Occipital lobe (tissue), 2 donors: Measurements from ENCODE around the gene SLC27A2. TPM values are rescaled to one million over a fixed set of nuclear protein-coding genes. Genes with fewer than 3 reads are reported as not detected.

Source experiments
- DNase-seq: peaks from one replicate; lab custom pipeline; 2025; lab: John Stamatoyannopoulos, UW
- total RNA-seq: library from RNA; depleted of rRNA; stranded (reverse); fragments of >200 nt; gene quantifications from one replicate; pipeline ENCODE4 v1.2.3, GENCODE V29; 2014

SLC27A2 gene
- total RNA-seq, 1 donor from 2014 or later = 1.4 TPM

- no peak for DNase-seq
Observed at GRCh38 chr15:50236433-50236832, 54.4 kb downstream of the SLC27A2 start.

GRCh38 chr15:50238255-50238654 lies 56.3 kb downstream of the SLC27A2 start:
- no peak for DNase-seq

DNA sequence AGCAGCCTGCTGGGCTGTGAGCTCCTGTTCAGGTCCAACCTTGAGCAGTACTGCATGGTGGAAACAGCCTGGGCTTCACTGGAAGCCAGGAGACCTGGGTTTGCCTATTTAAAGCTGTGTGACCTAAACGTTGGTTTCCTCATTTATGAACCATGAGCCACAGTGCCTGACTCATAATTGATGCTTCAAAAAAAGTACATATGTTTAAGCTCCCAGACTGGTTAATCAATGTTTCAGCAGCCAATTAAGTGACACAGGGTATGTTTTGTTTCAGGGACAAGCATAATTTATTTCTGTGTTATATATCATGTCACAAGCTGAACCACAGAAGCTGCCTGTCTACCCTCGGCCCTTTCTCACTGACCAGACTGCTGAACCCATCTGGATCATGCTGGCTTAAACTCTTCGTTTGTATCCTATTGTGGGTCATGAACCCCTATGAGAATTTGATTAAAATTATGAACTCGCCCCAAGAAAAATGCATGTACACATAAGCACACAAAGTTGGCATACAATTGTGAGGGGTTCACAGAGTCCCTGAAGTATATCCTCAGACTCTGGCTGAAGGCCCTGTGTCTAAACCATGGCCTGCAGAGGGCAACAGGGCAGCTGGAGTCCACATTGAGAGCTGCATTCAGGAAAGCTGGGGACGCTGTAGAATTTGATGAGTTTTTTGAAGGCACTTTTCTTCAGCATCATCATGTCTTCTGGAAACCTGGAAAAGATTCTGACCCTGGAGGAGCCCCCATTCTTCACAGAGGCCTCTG lies 59.9 kb downstream of the SLC27A2 start:
- no peak for DNase-seq

- DNase-seq = no peak
Observed at GRCh38 chr15:50244153-50244552, 62.2 kb downstream of the SLC27A2 start.

- DNase-seq = no peak
Observed at GRCh38 chr15:50244959-50245624, 63.1 kb downstream of the SLC27A2 start.

DNA sequence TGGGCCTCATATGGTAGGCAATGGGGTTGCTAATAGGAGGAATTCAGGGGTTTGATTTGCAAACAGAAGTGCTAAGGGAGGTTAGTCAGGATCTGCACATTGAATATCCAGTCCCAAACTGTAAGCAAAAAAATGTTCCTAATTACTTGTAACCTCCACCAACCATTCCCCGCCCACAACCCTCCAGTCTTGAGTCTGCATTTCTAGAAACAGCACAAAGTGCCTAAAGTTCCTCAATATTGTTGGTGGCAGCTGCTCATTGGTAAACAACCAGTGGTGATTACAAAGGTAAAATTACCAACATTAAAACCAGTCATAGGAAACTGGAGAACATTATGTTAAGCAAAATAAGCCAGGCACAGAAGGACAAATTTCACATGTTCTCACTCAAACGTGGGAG lies 64.6 kb downstream of the SLC27A2 start:
- no peak for DNase-seq

GRCh38 chr15:50247819-50248655 lies 66.0 kb downstream of the SLC27A2 start:
- DNase-seq = no peak

DNA sequence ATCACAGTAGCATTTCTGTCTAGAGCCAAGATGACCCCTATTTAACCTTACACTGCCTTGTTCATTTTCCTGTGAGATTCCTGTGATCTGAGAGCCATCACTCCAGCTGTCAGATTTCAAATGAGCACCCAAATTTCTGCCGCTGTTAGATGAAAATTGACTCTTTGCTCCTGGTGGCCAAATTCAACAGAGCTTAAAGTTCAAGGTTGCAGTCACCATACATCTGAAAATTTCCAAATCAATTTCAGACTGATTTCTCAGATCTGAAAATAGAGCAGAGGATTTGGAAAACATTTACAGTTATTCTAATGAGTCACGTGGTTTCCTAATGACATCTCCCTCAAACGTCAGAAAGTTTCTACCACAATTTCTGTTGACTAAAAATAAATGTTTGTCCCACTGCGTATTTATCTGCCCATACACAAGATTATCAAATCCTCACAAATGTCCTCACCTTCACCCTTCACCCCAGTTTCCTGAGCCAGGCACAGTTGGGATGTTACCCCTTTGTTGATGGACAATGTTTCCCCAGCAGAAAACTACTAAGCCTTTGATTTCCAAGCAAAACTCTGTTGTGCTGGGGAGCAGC lies 67.1 kb downstream of the SLC27A2 start:
- DNase-seq = no peak

GRCh38 chr15:50249704-50250103 lies 67.7 kb downstream of the SLC27A2 start:
- no peak for DNase-seq

DNA sequence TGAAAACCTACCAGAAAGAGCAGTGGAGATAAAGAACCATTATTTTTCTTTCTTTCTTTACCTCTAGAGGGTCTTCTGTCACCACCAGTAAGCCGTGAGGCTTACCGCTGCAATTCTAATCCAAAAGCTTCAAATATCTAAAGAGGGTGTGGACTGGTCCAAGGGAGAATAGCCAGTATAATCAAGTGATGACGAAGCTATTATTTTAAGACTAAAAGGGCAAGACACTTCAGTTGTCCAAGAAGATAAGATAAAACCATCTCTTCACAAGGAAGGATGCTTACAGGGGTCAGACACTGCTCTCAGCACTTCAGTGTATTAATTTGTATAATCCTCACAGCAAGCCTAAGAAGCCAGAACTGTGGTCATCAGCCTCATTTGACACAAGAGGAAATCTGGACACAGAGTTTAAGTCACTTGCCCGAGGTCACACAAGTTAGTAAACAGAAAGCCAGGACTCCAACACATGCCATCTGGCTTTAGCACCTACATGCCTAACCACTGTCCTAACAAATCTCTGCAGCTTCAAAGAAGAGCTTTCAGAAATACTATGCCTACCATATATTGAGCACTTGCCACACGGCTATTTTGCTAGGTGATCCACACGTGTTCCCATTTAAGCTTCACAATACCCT lies 68.9 kb downstream of the SLC27A2 start:
- no peak for DNase-seq

DNA sequence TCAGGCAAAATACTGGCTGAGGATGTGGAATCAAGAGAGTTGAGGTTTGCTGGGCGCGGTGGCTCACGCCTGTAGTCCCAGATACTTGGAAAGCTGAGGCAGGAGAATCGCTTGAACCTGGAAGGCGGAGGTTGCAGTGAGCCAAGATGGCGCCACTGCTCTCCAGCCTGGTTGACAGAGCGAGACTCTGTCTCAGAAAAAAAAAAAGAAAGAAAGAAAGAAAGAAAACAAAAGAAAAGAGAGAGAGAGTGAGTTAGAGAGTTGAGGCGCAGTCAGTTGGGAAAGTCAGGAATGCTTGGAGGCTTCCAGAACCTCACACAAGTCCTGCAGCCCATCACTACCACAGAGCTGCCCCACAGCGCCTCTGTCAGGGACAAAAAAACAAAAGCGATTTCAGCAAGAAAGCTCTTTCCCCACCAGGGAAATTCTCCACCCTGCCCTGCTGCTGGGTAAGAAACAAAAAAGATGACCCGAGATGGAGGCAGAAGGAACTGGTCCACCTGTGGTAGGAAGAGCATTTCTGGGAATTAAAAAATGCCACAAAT lies 69.7 kb downstream of the SLC27A2 start:
- no peak for DNase-seq

DNA sequence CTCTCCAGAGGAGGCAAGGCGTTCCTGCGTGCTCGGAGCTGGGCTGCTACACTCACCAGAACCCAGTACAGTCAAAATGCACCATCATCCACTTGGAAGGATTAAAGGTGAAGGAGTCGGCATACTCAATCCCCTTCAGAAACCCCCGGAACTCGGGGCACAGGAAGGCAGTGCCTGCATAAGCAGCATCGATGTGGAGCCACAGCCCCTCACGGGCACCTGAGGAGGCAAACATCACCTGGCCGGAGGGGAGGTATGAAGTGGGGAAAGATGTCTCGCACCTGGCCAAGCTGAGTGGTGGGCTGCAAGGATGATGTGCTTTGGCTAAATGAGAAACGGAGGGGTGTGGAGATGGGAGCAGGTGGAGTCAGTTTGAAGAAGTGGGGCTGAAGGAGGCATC lies 70.6 kb downstream of the SLC27A2 start:
- DNase-seq = no peak

- DNase-seq = no peak
Observed at GRCh38 chr15:50256188-50257041, 74.4 kb downstream of the SLC27A2 start.

GRCh38 chr15:50257332-50257731 lies 75.3 kb downstream of the SLC27A2 start:
- DNase-seq = no peak

- no peak for DNase-seq
Observed at GRCh38 chr15:50257924-50258323, 75.9 kb downstream of the SLC27A2 start.

- no peak for DNase-seq
Observed at GRCh38 chr15:50259276-50259675, 77.3 kb downstream of the SLC27A2 start.

DNA sequence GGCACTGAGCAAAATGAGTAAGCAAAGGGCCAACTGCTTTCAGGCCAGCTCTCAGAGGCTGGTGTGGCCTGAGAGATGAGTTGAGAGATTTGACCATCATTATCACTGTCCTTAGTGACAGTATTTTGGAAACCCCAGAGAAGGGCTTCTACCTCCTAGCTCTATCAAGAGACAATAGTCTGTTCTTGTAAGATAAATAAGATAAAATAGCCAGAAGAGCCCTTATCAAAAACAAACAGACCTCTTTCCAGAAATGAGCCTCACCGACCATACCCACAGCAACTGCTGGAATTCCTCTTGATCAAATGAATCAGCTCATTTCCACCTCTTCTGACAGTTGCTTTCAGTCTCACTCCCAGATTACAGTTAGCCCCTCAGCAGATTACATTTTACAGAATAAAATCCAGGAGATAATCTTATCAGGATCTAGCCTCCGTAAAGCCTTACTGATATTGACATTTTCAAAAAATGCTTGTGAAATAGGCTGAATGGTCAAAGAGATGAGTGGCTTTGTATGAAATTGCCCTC lies 79.0 kb downstream of the SLC27A2 start:
- DNase-seq = no peak

DNA sequence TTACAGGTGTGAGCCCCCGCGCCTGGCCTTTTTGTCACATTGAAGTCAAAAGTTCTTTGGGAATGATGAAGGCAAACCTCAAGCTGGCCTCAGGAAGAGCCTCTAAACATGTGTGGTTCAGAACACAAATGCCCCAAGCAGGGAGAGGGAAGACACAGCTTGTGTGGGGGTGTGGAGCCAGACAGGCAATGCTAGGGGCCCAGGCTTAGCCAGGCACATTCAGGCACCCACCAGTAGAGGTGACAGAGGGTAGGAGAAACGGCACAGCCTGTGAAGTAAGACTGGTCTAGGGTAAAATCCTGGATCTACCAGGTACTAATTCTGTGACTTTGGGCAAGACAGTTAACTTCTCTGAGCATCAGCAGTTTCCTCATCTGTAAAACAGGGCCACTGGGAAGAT lies 80.0 kb downstream of the SLC27A2 start:
- DNase-seq = no peak

GRCh38 chr15:50262533-50262932 lies 80.5 kb downstream of the SLC27A2 start:
- no peak for DNase-seq

GRCh38 chr15:50265620-50266019 lies 83.6 kb downstream of the SLC27A2 start, which contains the start of gene HDC:
Gene HDC, minus strand, starts transcription at chr15:50265726. Its CDS starts 103 bp downstream, at chr15:50265623.
- no peak for DNase-seq
